HCT116 (cell line): ENCODE measurements around the gene DENND5A. TPM values are rescaled to one million over a fixed set of nuclear protein-coding genes. Genes with fewer than 3 reads are reported as not detected.

Source experiments
- ATAC-seq: fragments of 200-7000 bp; cut with Tn5 transposase; 2 replicates; pipeline ENCODE4 v1.9.1; 2020; ENCODE audit warnings: mild to moderate bottlenecking, moderate library complexity
- BruUV-seq: library from RNA; stranded (reverse); fragments of 400-500 nt; replicated peaks from 2 replicates; lab custom pipeline; 2021; lab: Mats Ljungman, UMichigan
- CTCF ChIA-PET: fragments of 300-600 bp; sonication (Branson Sonifier 250); formaldehyde crosslinking; loops from one replicate; lab custom pipeline; 2021; ENCODE audit warnings: antibody characterized with exemption; lab: Charles Lee
- POLR2A ChIA-PET: fragments of 300-600, 350-600 bp; sonication (Branson Sonifier 250); formaldehyde crosslinking; loops from one replicate; lab custom pipeline; 2021; ENCODE audit warnings: antibody characterized with exemption; lab: Charles Lee
- RAD21 ChIA-PET, 2 experiments: fragments of 300-600 bp; sonication (Branson Sonifier 250); formaldehyde crosslinking; loops; one replicate each; lab custom pipeline; 2023; ENCODE audit warnings: low total read pairs in 2 of 2; ENCODE audit not compliant: uncharacterized antibody in 2 of 2, unreplicated experiment in 2 of 2, low non-redundant PET in 1 of 2; lab: Charles Lee
- DNase-seq: peaks from one replicate; pipeline ENCODE4 v3.0.0-alpha.2; 2010; ENCODE audit warnings: low read depth, low spot score
- H2AFZ ChIP-seq: fragments of 200-600 bp; shearing (Covaris generic), sonication (generic); 2 replicates; pipeline ENCODE4 v1.6.1; 2017; ENCODE audit warnings: low read depth, mixed run types, mixed read lengths, antibody characterized with exemption, low read length; ENCODE audit not compliant: poor library complexity, severe bottlenecking
- H3K27ac ChIP-seq: 2 replicates; pipeline ENCODE4 v1.5.1; 2012; ENCODE audit warnings: low read depth, low read length
- H3K27me3 ChIP-seq: fragments of 200-600 bp; sonication (generic); 2 replicates; pipeline ENCODE4 v1.6.1; 2016; ENCODE audit warnings: mixed run types, low read length, mixed read lengths; ENCODE audit not compliant: insufficient read depth
- H3K36me3 ChIP-seq, 2 experiments: fragments of 200-500 bp in 1 of 2; fragments of 200-600 bp in 1 of 2; sonication (Bioruptor generic) in 1 of 2; sonication (generic) in 1 of 2; 2 replicates each; pipeline versions ENCODE4 v1.5.1 to v1.6.1; 2014 to 2016; ENCODE audit warnings: low read length in 2 of 2, inconsistent platforms in 1 of 2, mixed read lengths in 1 of 2, mixed run types in 1 of 2; ENCODE audit not compliant: insufficient read depth in 2 of 2, control insufficient read depth in 1 of 2
- H3K4me1 ChIP-seq, 2 experiments: fragments of 200-600 bp in 1 of 2; sonication (generic) in 1 of 2; 2 replicates each; pipeline versions ENCODE4 v1.5.1 to v1.6.1; 2012 to 2017; ENCODE audit warnings: low read length in 2 of 2, inconsistent platforms in 1 of 2, mild to moderate bottlenecking in 1 of 2, mixed read lengths in 1 of 2, mixed run types in 1 of 2, moderate library complexity in 1 of 2; ENCODE audit not compliant: insufficient read depth in 2 of 2, control insufficient read depth in 1 of 2
- H3K4me2 ChIP-seq: fragments of 200-600 bp; sonication (generic); 2 replicates; pipeline ENCODE4 v1.6.1; 2017; ENCODE audit warnings: mixed run types, low read length, mixed read lengths
- H3K4me3 ChIP-seq, 2 experiments: fragments of 200-600 bp in 1 of 2; sonication (generic) in 1 of 2; replicated peaks in 1 of 2; 2 replicates each; pipeline ENCODE4 v1.5.1; 2011 to 2016; ENCODE audit warnings: low read length in 2 of 2, control low read depth in 1 of 2, low read depth in 1 of 2, mild to moderate bottlenecking in 1 of 2, mixed read lengths in 1 of 2, mixed run types in 1 of 2
- H3K79me2 ChIP-seq: fragments of 200-600 bp; sonication (generic); 2 replicates; pipeline ENCODE4 v1.6.1; 2017; ENCODE audit warnings: mild to moderate bottlenecking, mixed run types, low read length, moderate library complexity, mixed read lengths; ENCODE audit not compliant: insufficient read depth
- H3K9ac ChIP-seq: fragments of 200-600 bp; sonication (generic); 2 replicates; pipeline ENCODE4 v1.6.1; 2016; ENCODE audit warnings: low read length, mixed read lengths
- H3K9me2 ChIP-seq: fragments of 200-600 bp; sonication (generic), shearing (Covaris generic); 2 replicates; pipeline ENCODE4 v1.6.1; 2017; ENCODE audit warnings: mixed run types, mild to moderate bottlenecking, moderate library complexity; ENCODE audit not compliant: insufficient read depth
- H3K9me3 ChIP-seq, 2 experiments: fragments of 200-500 bp in 1 of 2; fragments of 200-600 bp in 1 of 2; sonication (Bioruptor generic) in 1 of 2; sonication (generic) in 1 of 2; 2 replicates each; pipeline ENCODE4 v1.6.1; 2014 to 2017; ENCODE audit warnings: low read length in 2 of 2, mixed read lengths in 2 of 2, inconsistent platforms in 1 of 2, low read depth in 1 of 2, mild to moderate bottlenecking in 1 of 2, mixed run types in 1 of 2, moderate library complexity in 1 of 2; ENCODE audit not compliant: control insufficient read depth in 1 of 2, insufficient read depth in 1 of 2
- H4K20me1 ChIP-seq: fragments of 200-600 bp; sonication (generic), shearing (Covaris generic); 2 replicates; pipeline ENCODE4 v1.6.1; 2017; ENCODE audit warnings: mixed run types, mild to moderate bottlenecking, moderate library complexity; ENCODE audit not compliant: insufficient read depth
- CBX3 ChIP-seq: IDR thresholded peaks from 2 replicates; pipeline ENCODE4 v1.6.1; 2012; ENCODE audit warnings: low read depth
- CEBPB ChIP-seq: IDR thresholded peaks from 2 replicates; pipeline ENCODE4 v1.6.1; 2012; ENCODE audit warnings: low read depth
- EGR1 ChIP-seq: IDR thresholded peaks from 2 replicates; pipeline ENCODE4 v1.6.1; 2012; ENCODE audit warnings: low read depth
- ZFX ChIP-seq: fragments of 450-650 bp; IDR thresholded peaks from 2 replicates; pipeline ENCODE4 v1.6.1; 2017
- intact Hi-C: fragments of 100-400 bp; cut with micrococcal nuclease; formaldehyde crosslinking; loops from 2 replicates; pipeline ENCODE4 v1.10.0; 2022
- total RNA-seq: library from RNA; stranded (reverse); gene quantifications from one replicate; pipeline ENCODE4 v1.2.1, GENCODE V29; 2021; ENCODE audit not compliant: unreplicated experiment

The DENND5A gene
- total RNA-seq, 1 experiment from 2014 or later, result 48.6 TPM

DNA sequence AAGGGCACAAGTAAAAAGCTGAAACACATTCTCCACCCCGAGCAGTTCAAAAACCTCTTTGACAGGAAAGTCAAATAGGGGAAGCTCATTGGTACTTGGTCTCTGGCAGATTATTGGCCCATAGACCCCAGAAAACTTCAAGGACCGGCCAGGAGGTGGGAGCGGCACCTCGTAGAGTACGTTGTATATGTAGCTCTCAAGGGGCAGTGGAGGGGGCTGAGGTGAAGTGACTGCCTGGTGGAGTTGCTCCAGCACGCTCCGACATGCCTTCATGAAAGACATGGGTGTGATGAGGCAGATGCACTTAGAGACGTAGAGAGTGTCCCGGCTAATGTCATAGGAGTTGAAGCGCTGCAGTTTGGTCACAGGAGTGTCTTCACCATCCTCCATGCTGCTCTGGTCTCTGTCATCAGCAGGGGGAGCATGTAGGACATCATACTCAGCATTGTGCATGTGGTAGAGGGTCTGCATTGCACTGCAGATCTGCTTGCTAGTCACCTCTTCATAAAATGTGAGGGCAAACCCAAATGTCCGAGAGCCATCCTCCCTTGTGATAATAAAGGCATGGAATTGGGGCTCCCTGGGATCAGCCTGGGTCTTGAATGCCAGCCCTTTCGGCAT lies 61.3 kb downstream of the DENND5A start:
- no peaks in the 10 kb centered on the region for H3K9me2 ChIP-seq
- no TSS peak for BruUV-seq
- H3K4me3 ChIP-seq, result no peak overlapping the region
- H3K27ac ChIP-seq, result no peak overlapping the region
- no peaks in the 10 kb centered on the region for H3K9me3 ChIP-seq
- ATAC-seq, result peak; percentile 52; the same call in 1 of the 2 replicates
- H2AFZ ChIP-seq, result no peak overlapping the region
- TF ChIP-seq CBX3, result no peak
- no peak for TF ChIP-seq ZFX
- POLR2A ChIA-PET, result interaction anchor here (0.7 kb wide), 1 partner anchor 8 kb away, joined by 3 read pairs; no protein-coding TSS in a partner anchor
- H3K36me3 ChIP-seq, result peaks cover 4 to 11% of the 10 kb centered on the region in 2 experiments; a peak in 2 of 4 replicates
- peaks cover 5% of the 10 kb centered on the region; the same call in 1 of the 2 replicates for H4K20me1 ChIP-seq
- intact Hi-C loops, result no loop called here
- no peaks in the 10 kb centered on the region; a peak in 1 of 4 replicates for H3K4me1 ChIP-seq
- DNase-seq, result no peak
- CTCF ChIA-PET, result no interaction called here
- no peaks in the 10 kb centered on the region for H3K27me3 ChIP-seq
- no peak overlapping the region for H3K9ac ChIP-seq
- H3K4me2 ChIP-seq, result no peak overlapping the region
- H3K79me2 ChIP-seq, result peaks cover 28% of the 10 kb centered on the region
- RAD21 ChIA-PET, result no interaction called here

DNA sequence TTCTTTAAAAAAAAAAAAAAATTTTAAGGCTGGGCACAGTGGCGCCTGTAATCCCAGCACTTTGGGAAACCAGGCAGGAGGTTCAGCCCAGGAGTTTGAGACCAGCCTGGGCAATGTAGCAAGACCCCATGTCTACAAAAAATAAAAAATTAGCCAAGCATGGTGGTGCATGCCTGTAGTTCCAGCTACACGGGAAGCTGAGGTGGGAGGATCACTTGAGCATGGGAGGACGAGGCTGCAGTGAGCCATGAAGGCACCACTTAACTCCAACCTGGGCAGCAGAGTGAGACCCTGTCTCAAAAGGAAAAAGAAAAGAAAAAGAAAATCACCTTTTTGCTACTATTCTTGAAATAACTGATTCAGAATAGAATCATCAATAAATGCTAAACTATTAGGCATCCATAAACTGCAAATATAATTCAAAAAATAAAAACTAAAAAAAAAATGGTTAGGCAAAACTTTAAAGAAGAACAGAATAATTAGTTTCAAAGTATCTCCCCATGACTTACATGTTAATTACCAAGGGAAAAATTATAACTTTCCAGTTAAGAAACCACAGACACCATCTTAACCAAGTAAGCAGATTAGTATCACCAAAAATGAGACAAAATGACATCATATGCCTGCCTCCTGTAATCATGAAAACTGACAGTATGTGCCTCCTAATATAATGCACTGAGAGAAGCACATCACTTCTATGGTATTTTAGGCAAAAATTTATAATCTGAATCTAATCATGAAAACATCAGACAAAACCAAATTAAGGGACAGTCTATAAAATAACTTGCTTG lies 63.6 kb downstream of the DENND5A start:
- no TSS peak for BruUV-seq
- ChIA-PET POLR2A (no interaction called here), RAD21 (no interaction called here)
- peaks cover 4 to 11% of the 10 kb centered on the region in 2 experiments; a peak in 2 of 4 replicates for H3K36me3 ChIP-seq
- H3K4me1 ChIP-seq, result no peaks in the 10 kb centered on the region
- TF ChIP-seq EGR1 (no peak), CEBPB (no peak)
- TF ChIP-seq, all 23 proteins: peak for 0
- CTCF ChIA-PET, result no interaction called here
- Histone ChIP-seq H3K79me2 (peaks cover 8% of the 10 kb centered on the region), H2AFZ (no peak overlapping the region), H3K9me2 (no peaks in the 10 kb centered on the region), H3K9me3 (no peaks in the 10 kb centered on the region), H4K20me1 (peaks cover 5% of the 10 kb centered on the region; the same call in 1 of the 2 replicates), H3K4me3 (no peak overlapping the region), H3K9ac (no peak overlapping the region), H3K4me2 (no peak overlapping the region), H3K27ac (no peak overlapping the region), H3K27me3 (no peaks in the 10 kb centered on the region)
- intact Hi-C loops, result no loop called here
- no peak for ATAC-seq
- DNase-seq, result no peak
